RPMI8226 (cell line): Measurements from ENCODE around the gene TXNDC16.

Experiments used
- DNase-seq: peaks from one replicate; pipeline ENCODE4 v3.0.0-alpha.2; 2015

Gene TXNDC16, protein sequence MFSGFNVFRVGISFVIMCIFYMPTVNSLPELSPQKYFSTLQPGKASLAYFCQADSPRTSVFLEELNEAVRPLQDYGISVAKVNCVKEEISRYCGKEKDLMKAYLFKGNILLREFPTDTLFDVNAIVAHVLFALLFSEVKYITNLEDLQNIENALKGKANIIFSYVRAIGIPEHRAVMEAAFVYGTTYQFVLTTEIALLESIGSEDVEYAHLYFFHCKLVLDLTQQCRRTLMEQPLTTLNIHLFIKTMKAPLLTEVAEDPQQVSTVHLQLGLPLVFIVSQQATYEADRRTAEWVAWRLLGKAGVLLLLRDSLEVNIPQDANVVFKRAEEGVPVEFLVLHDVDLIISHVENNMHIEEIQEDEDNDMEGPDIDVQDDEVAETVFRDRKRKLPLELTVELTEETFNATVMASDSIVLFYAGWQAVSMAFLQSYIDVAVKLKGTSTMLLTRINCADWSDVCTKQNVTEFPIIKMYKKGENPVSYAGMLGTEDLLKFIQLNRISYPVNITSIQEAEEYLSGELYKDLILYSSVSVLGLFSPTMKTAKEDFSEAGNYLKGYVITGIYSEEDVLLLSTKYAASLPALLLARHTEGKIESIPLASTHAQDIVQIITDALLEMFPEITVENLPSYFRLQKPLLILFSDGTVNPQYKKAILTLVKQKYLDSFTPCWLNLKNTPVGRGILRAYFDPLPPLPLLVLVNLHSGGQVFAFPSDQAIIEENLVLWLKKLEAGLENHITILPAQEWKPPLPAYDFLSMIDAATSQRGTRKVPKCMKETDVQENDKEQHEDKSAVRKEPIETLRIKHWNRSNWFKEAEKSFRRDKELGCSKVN

DNA sequence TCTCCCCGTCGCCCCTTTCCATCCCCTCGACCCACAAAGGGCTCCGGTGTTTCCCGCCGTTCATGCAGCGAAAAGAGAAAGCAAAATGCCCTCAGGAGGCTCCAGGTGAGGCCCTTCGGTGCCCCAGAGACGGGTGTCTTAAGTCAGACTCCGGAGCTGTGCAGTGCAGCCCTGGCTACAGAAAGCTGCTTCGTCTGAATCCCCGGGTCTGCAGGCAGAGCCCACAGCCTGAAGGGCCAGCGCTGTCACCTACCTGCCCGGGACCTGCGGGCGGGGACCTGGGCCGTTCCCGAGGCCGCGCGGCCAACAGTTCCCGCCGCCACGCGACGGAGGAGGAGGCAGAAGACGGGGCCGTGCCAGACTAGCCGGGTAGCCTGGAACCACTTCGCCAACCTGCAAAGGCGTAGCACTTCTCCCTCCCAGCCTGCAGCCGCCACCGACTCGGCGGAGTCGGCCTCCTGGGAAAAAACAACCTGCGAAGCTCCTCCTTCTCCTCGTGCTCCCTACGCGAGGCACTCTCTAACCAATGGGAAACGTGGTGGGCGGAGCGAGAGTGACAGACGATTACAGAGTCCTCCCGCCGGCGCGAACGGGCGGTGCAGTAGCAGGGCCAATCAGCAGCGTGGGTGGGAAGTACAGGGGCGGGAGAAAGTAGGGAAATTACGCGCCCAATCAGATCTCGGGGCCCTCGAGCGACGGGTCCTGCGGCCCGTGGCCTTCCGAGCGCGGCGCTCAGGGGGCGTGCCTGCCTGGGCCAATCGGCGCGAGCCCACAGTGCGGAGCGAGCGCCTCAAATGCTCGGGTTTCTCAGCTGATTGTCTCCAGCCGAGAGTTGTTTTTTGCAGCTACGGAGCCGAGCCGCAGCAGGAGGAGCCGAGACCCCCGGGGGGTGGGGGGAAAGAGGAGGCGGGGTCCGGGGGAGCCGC lies at the start of gene TXNDC16, which contains the start of gene GPR137C:
Gene TXNDC16, minus strand, starts transcription at position 443 of the 926 bp plus-strand sequence. CDS start 8,948 bp downstream, outside the sequence.
Gene GPR137C, plus strand, starts transcription at position 774 of the 926 bp plus-strand sequence. CDS start 312 bp downstream, outside the sequence.
- peak; percentile 99 for DNase-seq

DNA sequence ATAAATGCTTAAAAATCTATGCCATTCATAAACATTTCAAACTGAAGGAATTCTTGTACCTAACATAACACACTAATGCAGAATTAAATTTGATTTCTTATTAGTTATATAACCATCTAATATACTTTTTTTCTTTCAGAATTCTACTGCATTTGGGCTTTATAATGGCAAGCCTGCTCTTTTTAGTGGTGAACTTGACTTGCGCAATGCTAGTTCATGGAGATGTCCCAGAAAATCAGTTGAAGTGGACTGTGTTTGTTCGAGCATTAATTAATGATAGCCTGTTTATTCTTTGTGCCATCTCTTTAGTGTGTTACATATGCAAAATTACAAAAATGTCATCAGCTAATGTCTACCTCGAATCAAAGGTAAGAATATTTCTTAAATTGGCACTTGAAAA lies 47.7 kb upstream of the TXNDC16 start:
- no peak for DNase-seq

DNA sequence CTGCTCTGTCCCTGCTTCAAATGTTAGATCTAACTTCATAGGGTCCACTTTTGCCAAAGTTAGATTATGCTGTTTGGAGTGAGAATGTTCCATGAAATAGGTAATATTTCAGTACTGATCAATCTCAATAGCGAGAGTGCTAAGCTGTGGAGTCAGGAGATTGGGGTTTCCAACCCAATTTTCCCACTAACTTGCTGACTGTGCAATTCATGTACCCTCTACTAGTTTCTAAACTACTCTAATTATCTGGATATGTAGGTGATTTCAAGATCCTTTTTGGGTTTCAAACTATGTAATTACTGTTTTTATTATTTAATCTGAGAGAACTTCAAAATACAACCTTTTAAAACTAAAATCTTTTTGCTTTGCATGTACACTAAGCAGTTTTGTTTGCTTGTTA lies 46.3 kb upstream of the TXNDC16 start:
- DNase-seq: no peak

DNA sequence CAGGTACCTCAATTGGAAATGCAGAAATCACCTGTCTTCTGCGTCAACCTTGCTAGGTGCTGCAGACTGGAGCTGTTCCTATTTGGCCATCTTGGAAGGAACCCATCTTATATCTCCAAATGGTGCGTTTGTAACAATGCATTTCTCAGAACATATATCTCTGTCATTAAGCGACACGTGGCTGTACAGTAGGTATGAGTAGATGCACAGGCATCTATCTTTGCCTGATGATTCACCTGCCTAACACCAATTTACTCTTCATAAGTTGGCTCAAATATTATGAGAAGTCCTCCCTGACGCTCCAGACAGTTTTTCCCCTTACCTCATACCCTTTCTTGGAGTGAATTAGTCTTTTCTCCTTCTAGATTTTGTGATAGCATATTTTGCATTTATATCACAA lies 44.6 kb upstream of the TXNDC16 start:
- DNase-seq: no peak

DNA sequence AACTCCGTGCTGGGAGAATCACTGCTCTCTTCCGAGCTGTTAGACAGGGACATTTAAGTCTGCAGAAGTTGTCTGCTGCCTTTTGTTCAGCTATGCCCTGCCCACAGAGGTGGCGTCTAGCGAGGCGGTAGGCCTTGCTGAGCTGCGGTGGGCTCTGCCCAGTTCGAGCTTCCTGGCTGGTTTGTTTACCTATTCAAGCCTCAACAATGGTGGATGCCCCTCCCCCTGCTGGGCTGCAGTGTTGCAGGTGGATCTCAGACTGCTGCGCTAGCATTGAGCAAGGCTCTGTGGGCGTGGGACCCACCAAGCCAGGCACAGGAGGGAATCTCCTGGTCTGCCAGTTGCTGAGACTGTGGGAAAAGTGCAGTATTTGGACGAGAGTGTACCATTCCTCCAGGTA lies 44.0 kb upstream of the TXNDC16 start:
- DNase-seq: no peak

DNA sequence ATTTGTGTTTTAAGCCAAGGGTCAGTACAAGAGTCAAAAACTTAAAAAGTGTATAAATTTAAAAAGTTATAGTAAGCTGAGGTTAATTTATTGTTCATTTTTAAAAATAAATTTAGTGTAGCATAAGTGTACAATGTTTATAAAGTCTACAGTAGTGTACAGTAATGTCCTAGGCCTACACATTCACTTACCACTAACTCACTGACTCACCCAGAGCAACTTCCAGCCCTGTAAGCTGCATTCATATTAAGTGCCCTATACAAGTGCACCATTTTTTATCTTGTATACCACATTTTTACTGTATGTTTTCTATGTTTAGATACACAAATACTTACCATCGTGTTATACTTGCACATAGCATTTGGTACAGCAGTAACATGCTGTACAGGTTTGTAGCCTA lies 38.0 kb upstream of the TXNDC16 start:
- no peak for DNase-seq

DNA sequence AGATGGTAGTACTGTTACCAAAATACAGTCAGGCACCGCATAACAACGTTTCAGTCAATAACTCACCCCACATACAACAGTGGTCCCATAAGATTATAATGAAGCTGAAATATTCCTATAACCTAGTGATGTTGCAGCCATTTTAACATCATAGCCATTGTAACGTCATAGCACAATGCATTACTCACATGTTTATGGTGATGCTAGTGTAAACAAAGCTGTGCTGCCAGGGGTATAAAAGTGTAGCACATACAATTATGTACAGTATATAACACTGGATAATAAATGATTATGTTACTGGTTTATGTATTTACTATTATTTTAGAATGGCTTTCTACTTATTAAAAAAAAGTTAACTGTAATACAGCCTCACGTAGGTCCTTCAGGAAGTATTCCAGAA lies 37.3 kb upstream of the TXNDC16 start:
- no peak for DNase-seq

DNA sequence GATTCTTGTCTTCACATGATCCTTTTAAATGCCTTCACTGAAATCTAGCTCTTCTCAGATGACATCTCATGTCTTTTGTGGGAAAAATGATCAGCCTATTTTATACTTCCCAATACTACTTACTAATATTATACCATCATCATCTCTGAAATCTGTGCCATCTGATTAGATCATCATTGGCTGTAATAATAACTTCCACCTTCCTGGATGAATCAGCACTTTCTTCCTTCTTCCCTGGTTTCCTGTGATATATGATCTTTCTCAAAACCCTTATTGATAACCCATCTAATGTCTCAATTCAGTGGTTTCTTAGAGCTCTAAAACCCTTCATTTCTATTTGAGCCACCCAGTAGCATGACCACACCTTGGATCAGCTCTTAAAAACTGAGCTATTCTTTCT lies 31.2 kb upstream of the TXNDC16 start:
- DNase-seq: no peak

DNA sequence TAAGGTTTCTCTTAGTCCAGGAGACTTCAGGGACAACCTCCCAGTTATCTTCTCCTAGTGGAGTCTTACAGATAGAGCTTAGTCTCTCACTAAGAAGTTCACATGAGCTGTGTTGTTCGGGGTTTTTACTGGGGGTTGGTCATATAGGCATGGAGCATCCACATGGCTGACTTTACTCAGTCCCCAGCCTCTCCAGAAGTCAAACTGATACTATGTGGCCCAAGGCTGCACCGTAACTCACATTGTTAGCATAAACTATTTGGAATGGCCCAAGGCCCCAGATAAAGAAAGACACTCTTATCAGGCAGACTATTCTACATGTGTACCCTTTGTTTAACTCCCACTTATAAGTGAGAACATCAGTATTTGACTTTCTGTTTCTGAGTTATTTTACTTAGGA lies 23.6 kb upstream of the TXNDC16 start:
- no peak for DNase-seq

DNA sequence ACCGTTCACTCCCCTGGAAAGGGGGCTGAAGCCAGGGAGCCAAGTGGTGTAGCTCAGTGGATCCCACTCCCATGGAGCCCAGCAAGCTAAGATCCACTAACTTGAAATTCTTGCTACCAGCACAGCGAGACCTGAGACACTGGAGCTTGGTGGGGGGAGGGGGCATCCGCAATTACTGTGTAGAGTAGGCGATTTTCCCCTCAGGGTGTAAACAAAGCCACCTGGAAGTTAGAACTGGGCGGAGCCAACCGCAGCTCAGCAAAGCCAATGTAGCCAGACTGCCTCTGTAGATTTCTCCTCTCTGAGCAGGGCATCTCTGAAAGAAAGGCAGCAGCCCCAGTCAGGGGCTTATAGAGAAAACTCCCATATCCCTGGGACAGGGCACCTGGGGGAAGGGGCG lies 16.1 kb upstream of the TXNDC16 start:
- peak; percentile 81 for DNase-seq

DNA sequence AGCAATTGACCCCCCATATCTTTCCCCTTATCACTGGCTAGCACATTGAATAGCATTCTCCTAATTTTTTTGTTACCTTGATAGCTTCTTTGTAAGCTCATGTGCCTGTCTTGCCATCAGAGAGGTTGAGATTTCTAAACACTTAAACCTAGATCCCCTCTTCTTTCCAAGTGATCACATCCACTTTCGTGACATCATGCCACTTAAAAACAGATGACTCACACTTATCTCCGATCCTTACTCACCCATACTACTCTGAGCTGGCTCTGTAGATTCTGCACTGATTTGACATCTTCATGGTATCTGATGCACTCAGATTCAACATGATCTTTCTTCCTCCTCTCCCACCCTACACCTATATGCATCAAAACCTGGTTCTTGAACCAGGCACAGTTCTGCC lies 10.8 kb upstream of the TXNDC16 start:
- DNase-seq: no peak

DNA sequence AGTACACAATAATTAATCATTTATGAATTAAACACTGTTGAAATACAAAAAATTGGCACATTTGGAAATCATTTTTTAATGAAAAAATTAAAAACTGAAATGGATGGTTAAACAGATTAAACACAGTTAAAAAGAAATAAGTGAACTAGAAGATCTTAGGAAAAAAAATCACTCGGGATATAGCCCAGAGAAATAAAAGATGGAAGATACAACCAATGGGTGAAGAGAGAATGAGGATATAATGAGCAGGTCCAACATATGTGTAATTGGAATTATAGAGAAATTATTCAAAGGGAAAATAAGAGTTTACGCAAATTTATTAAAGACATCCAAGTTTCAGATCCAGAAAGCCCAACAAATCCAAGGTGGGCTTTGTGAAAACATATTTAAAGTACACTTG lies 6.4 kb upstream of the TXNDC16 start:
- no peak for DNase-seq

DNA sequence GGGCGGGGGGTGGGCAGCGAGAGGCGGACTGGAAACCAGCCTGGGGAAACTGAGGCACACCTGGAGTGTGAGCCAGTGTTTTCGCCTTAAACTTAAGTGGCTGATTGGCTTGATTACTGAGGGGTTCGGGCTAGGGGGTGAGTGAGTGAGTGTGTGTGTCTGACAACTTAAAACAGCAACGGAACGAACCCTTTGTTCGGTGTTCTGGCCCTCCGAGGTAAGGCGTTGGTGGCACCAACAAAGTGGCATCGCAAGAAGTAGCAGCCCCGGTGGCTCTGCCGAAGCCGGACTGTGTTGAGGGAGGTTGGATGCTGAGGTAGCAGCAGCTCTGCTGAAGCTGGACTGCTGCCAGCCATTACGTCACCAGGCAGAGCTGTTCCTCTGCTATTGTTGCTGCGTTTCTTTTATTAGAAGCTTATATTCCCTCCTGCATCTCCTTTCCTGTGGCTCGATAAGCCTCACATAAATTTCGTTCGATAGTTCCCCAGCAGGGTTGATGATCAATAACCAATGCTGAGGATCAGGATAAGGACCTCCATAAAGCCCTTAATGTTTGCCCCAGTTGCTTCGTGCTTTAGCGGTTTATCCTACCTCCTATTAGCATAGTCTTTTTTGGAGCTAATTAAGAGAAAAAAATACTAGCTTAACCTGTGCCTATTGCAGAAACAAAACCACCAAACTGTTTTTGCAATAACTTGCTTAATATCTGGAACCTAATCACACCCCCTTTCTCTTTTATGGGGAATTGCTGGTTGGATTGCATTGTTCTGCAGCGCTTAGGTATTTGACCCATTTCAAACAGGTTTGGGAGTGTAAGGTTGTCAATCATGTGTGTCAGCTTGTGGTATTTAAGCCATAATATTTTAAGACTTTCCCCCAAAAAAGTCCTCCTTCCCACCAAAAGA lies 1.6 kb upstream of the TXNDC16 start:
- DNase-seq: peak; percentile 92

DNA sequence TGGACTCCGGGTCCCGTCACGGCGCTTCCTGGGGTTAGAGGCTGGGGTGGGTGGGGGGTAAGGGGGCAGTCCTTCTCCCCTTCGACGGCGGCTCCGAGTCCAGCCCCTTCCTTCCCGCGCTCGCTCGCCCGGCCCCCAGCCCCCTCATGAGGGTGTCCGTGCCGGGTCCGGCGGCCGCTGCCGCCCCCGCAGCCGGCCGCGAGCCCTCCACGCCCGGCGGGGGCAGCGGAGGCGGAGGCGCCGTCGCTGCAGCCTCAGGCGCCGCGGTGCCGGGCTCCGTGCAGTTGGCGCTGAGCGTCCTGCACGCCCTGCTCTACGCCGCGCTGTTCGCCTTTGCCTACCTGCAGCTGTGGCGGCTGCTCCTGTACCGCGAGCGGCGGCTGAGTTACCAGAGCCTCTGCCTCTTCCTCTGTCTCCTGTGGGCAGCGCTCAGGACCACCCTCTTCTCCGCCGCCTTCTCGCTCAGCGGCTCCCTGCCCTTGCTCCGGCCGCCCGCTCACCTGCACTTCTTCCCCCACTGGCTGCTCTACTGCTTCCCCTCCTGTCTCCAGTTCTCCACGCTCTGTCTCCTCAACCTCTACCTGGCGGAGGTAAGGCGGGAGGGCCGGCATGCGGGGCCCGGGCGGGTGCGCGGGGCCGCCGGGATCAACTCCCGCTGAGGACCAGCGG lies 831 bp upstream of the TXNDC16 start:
- peak; percentile 41 for DNase-seq

DNA sequence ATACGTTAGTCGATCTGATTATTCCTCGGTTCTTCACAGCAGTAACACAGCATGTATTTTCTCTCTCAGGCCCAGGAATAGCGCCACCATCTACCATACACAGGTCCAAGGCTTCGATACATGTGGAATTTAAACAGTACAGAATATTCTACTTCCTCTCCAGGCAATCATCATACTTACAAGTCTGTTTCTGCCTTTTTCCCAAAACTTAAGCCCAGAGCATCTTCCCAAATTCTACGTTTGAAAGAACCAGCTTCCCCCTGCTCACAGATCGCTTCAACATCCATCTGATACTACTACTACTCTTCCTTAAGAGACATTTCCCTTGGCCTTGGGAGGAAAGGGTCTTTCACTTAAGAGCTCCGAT lies 626 bp downstream of the TXNDC16 start:
- DNase-seq: peak; percentile 50

DNA sequence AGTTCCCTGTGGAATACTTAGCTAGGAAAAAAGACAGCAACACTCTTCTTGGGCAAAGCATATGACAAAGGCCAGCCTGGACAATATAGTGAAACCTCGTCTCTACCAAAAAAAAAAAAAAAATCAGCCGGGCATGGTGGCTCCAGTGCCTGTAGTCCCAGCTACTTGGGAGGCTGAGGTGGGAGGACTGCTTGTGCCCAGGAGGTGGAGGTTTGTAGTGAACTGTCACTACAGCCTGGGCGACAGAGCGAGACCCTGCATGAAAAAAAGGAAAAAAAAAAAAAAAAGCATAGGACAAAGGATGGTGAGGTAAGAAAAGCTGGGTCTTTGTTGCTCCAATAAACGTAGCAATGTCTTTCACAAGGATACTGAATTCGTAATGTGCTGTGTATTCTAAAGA lies 1.1 kb downstream of the TXNDC16 start:
- DNase-seq: no peak

DNA sequence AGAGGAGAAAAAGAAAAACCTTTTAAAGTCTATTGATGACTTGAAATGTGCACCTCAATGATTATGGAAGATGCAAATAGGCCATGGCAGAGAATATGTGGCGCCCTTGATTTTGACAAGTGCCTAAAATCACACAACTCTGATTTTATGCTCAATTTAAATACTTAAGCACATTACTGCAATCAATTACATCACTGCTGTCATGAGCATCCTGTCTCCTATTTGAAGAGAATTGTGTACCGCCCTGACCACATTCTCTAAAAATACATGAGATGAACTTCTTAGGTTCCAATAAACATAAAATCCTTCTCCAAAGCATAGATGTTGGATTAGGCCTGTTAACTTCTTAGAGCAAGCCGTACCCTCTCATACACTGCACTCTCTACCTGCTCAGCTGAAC lies 1.6 kb downstream of the TXNDC16 start:
- DNase-seq: no peak

DNA sequence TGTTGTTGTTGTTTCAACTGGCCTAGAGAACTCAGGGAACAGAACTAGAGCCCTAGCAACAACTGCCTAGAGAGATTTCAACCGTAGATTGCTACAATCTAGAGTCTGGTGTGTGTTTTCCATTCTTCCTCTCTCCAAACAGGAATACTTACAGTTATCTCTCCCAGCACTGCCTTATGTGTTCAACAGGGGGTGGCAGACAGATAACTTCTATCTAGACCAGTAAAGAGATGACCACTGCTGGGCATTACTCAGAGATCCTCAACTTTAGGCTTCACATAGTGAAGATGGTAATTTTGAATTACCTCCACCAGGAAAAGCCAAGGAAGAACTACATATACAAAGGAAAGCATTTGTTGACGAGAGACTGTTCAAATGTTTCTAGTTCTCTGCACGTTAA lies 4.8 kb downstream of the TXNDC16 start:
- no peak for DNase-seq

DNA sequence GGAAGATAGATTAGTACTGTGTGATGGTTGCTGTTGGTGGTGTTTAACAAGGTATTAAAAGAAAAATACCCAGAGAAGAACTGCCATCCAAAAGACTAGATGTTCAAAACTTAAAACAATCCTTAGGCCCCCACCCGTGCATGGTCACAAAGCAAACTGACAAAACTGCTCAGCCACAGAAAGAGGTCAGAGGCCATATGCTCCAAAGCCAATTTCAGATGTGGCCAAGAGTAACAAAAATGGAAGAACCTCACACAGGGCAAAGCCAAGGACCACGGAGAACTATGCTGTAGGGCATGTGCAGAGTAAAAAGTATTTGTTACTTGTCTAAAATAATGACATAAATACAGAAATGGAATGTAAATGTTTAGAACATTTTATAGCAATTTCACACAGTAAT lies 5.3 kb downstream of the TXNDC16 start:
- DNase-seq: no peak

DNA sequence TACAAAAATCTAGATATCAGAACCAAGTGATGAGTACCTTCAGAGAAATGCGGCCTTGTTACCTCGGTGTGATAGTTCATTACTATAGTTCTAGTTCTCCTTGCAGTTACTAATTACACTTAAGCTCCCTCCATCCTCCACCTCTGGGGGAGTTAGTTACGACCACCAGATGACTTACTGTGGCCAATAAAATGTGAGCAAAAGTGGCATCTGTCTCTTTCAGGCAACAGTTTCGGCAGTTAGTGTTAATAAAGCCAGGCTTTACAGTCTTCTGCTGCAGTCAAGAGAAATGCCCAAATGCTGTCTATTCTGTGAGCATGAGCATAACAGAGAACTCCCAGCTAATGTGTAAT lies 6.0 kb downstream of the TXNDC16 start:
- DNase-seq: no peak

DNA sequence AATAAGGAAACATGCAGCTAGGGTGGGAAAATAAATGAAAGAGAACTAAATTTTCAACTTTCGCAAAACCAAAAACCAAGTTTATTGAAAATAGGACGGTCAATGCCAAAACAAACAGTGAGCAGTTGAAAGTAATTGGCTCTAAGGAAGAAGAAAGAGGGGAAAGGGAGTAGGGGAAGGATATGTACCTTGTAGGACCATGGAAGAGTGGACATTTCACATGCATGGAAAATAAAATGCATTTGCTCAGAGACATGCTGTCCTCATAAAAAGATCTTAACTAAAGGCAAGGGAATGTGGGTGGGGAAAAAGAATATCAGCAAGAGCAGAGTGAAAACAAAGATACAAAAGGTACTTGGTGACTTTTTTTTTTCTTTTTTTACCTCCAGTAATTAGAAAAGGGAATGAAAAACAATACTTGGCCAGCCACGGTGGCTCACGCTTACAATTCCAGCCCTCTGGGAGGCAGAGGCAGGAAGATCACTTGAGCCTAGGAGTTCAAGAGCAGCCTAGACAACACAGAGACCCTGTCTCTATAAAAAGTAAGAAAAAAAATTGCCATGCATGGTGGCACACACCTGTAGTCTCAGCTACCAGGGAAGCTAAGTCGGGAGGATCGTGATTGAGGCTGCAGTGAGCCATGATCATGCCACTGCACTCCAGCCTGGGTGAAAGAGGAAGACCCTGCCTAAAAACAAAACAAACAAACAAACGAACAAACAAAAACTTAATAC lies 6.6 kb downstream of the TXNDC16 start:
- no peak for DNase-seq
